Activated CD8-positive, alpha-beta memory T cell treated with anti-CD3 and anti-CD28 coated beads, Interleukin-2, amount 10 ng/mL, durations not matched to agents 7 days and 5 days (primary cell): ENCODE results near the gene SLC9A3. TPM values are rescaled to one million over a fixed set of nuclear protein-coding genes. Genes with fewer than 3 reads are reported as not detected.

Experiments used
- ATAC-seq: fragments of 150-1000 bp; cut with Tn5 transposase; one replicate; pipeline ENCODE4 v1.10.0; 2021; ENCODE audit warnings: moderate library complexity
- CTCF ChIA-PET: fragments of 350-600 bp; sonication (Branson Sonifier 250); formaldehyde crosslinking; loops from one replicate; lab custom pipeline; 2021; ENCODE audit warnings: antibody characterized with exemption; lab: Charles Lee
- DNase-seq: peaks from one replicate; pipeline ENCODE4 v3.0.0-alpha.2; 2020
- H3K27ac Mint-ChIP-seq: one replicate; pipeline ENCODE4 v1.8.0; 2021; ENCODE audit warnings: mild to moderate bottlenecking, mixed read lengths
- H3K27me3 Mint-ChIP-seq: one replicate; pipeline ENCODE4 v1.8.0; 2021; ENCODE audit warnings: mixed read lengths
- H3K36me3 Mint-ChIP-seq: one replicate; pipeline ENCODE4 v1.8.0; 2021; ENCODE audit warnings: mild to moderate bottlenecking, mixed read lengths
- H3K4me1 Mint-ChIP-seq: one replicate; pipeline ENCODE4 v1.8.0; 2021; ENCODE audit warnings: mixed read lengths
- H3K4me3 Mint-ChIP-seq: one replicate; pipeline ENCODE4 v1.8.0; 2021; ENCODE audit warnings: mild to moderate bottlenecking, moderate library complexity, mixed read lengths
- H3K9me3 Mint-ChIP-seq: one replicate; pipeline ENCODE4 v1.8.0; 2022; ENCODE audit warnings: low read depth, mixed read lengths
- total RNA-seq, 2 experiments: library from RNA; stranded (reverse); gene quantifications; one replicate each; pipeline ENCODE4 v1.2.3, GENCODE V29; 2021

SLC9A3 gene
- total RNA-seq, 2 experiments from 2014 or later = 1.3 to 1.7 TPM

DNA sequence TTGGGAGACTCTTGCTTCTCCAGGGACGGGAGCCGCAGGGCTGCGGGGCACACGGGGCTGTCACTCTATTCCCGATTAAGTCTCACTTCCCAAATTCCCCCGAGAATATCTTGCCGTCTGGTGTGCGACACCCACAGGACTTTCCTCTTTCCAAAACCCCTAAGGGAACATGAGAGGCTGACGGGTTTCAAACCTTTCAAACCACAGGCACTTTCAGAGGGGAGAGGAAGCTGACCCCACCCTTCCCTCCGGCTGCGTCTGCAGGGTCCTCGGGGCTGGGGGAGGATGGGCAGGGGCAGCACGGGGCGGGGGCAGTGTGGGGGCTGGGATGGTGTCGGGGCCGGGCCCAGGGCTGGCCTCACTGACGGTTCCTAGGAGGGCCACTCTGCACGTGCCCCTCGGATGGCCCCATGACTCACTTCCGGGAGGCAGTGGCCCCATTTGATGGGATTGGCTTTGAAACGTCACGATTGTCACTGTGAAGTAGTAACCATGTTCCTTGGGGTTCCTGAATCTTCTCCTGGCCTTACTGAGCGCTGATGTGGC, 38.2 kb downstream of the SLC9A3 start:
- Mint-ChIP-seq H3K27me3 (no peaks in the 10 kb centered on the region), H3K36me3 (no peaks in the 10 kb centered on the region), H3K9me3 (no peaks in the 10 kb centered on the region), H3K4me1 (no peaks in the 10 kb centered on the region), H3K4me3 (no peak overlapping the region), H3K27ac (no peak overlapping the region)
- CTCF ChIA-PET = no interaction called here
- no peak for DNase-seq
- no peak for ATAC-seq

DNA sequence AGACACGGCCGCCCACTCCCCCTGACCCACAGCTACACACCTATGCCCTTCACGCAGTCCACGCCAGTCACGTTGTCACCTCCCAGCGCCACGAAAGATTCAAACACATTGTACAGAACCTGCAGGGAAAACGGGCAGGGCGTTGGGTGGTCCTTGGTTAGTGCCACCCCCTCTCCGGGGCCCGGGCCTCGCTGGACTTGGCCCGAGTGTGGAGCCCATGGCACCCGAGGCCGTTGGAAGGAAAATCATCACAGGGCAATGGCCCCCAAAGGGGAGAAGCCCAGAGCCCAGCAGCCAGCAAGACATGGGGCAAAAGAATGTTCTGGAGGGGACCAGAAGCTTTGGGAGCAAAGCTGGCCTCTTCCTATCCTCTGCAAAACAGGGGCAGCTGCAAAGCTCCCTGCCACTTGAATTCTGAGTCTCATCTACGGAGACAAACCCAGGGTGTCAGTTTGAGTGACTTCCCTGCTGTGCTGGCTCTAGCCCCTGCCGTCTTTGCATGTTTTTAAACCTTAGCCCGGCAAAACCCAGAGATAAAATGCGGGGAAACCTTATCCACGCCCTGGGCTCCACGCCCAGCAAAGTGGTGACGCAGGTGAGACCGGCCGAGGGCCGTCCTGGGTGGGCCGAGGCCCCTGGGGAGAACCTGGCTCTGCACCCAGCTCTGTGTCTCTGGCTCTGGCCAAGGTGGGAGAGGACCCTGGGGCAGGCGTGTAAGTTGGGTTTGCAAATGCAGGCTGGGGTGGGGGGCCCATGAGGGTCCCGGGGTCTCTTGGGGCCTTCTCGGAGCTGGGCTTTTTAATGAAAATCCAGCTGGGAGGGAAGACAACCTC, 38.9 kb downstream of the SLC9A3 start:
- Mint-ChIP-seq H3K4me1 (no peaks in the 10 kb centered on the region), H3K36me3 (no peaks in the 10 kb centered on the region), H3K27ac (no peak overlapping the region), H3K27me3 (no peaks in the 10 kb centered on the region), H3K9me3 (no peaks in the 10 kb centered on the region), H3K4me3 (no peak overlapping the region)
- no peak for DNase-seq
- ATAC-seq = no peak
- CTCF ChIA-PET = no interaction called here

DNA sequence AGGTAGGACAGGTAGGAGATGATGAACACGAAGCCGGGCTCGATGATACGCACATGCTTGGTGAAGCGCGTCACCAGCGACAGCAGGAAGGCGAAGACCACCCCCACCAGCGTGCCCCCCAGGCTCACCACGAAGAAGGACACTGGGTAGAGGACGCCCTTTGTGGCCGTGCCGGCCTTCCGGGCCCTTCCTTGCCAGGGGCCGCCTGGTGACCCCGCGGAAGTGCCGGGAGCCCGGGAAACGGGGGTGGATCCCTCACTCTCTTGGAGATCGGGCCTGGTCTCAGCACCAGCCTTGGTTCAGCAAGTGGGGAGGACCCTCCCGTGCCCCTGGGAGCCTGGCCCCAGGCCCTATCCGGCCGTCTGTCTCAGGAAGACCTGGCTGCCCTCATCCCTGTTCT, 39.7 kb downstream of the SLC9A3 start:
- CTCF ChIA-PET = no interaction called here

DNA sequence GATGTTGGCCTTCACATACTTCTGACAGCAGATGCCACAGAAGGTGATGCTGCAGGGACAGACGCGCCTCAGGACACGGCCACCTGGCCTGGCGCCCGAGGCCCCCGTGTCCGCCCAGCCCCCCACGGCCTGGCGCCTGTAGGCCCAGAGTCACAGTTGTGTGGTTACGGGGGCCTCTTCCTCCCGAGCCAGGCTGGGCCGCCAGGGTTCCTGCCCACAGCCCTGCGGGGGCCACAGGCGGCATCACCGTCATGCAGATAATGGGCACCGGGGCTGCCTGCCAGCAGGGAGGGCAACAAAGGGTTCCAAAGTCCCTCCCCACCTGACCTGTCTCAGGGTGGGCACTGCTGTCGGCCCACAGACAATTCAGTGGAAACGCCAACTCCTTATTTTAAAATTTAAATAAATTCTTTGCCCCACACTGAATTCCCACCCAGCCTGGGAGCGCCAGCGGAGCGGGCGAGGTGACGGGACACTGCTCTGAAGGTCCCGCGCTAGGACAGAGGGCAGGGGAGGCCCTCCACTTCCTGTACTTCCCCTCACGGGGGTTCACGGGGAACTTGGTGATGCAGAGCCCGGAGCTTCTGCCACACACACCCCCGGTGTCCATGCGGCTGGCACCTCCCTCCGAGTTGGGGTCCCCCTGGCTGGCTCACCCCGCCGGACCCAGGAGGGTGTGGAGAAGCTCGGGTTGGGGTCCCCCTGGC, 40.7 kb downstream of the SLC9A3 start:
- H3K9me3 Mint-ChIP-seq = no peaks in the 10 kb centered on the region
- H3K4me3 Mint-ChIP-seq = no peak overlapping the region
- no peaks in the 10 kb centered on the region for H3K27me3 Mint-ChIP-seq
- no peak overlapping the region for H3K27ac Mint-ChIP-seq
- no peaks in the 10 kb centered on the region for H3K4me1 Mint-ChIP-seq
- H3K36me3 Mint-ChIP-seq = no peaks in the 10 kb centered on the region
- ATAC-seq = no peak
- CTCF ChIA-PET = no interaction called here
- DNase-seq = no peak

More for the DNA sequence above, 39.7 kb downstream of the SLC9A3 start:
- Mint-ChIP-seq H3K4me1 (no peaks in the 10 kb centered on the region), H3K27ac (no peak overlapping the region), H3K9me3 (no peaks in the 10 kb centered on the region), H3K4me3 (no peak overlapping the region), H3K27me3 (no peaks in the 10 kb centered on the region), H3K36me3 (no peaks in the 10 kb centered on the region)
- DNase-seq = no peak
- ATAC-seq = no peak

DNA sequence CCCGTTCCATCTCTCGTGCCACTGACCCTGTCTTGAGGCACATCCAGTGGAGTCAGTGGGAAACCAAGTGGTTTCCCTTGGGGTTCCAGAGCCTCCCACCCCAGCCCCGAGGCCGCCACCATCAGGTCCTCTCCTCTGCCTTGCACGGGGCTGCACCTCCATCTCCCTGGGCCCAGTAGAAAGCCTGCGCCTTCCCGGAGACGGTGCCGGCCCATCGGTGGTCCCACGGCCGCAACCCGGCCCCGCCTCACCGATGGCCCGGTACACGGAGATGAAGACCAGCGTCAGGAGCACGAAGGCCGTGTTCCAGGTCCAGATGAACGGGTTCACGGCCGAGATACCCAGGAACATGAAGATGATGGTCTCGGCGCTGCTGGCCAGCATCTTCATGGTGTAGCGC, 41.2 kb downstream of the SLC9A3 start:
- DNase-seq (no peak), ATAC-seq (no peak)
- CTCF ChIA-PET = no interaction called here
- Mint-ChIP-seq H3K36me3 (no peaks in the 10 kb centered on the region), H3K27me3 (no peaks in the 10 kb centered on the region), H3K4me3 (no peak overlapping the region), H3K4me1 (no peaks in the 10 kb centered on the region), H3K9me3 (no peaks in the 10 kb centered on the region), H3K27ac (no peak overlapping the region)

DNA sequence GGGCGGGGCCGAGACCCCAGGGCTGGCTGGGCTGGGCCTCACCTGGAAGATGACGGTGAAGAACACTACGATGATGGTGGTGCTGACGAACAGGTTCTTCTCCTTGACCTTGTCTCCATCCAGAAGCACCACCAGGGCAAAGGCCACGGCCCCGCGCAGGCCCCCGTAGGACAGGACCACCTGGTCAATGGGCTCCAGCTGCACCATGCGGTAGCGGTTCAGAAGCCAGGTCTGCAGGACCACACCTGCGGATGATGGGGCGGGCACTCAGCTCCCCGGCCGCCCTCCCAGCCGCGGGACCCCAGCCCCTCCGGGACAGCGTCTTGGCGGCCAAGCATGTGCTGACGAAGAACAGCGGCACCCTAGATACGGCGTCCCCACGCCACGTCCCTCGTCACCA, 41.7 kb downstream of the SLC9A3 start:
- DNase-seq (no peak), ATAC-seq (no peak)
- Mint-ChIP-seq H3K9me3 (no peaks in the 10 kb centered on the region), H3K27ac (no peak overlapping the region), H3K4me1 (no peaks in the 10 kb centered on the region), H3K27me3 (no peaks in the 10 kb centered on the region), H3K36me3 (no peaks in the 10 kb centered on the region), H3K4me3 (no peak overlapping the region)
- CTCF ChIA-PET = no interaction called here

DNA sequence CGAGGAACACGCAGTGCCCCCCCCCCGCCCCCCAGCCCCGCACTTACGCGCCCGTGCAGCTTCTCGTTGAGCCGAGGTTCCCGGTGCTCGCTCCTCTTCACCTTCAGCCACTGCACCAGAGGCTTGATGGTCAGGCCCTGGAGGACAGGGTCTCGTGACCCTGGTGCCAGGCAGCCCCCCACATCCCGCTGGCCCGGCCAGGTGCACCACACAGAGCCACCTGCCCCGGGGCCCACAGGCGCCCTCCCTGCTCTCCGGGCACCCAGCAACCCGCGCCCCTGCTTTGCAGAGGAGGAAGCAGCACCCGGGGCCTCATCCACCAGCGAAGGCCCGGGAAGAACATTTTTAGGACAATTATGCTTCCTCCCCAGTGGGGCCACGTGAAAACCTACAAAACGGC, 42.2 kb downstream of the SLC9A3 start:
- CTCF ChIA-PET = no interaction called here
- no peaks in the 10 kb centered on the region for H3K36me3 Mint-ChIP-seq
- DNase-seq (no peak), ATAC-seq (no peak)
- H3K4me3 Mint-ChIP-seq = no peak overlapping the region
- no peak overlapping the region for H3K27ac Mint-ChIP-seq
- H3K27me3 Mint-ChIP-seq = no peaks in the 10 kb centered on the region
- no peaks in the 10 kb centered on the region for H3K9me3 Mint-ChIP-seq
- H3K4me1 Mint-ChIP-seq = no peaks in the 10 kb centered on the region

DNA sequence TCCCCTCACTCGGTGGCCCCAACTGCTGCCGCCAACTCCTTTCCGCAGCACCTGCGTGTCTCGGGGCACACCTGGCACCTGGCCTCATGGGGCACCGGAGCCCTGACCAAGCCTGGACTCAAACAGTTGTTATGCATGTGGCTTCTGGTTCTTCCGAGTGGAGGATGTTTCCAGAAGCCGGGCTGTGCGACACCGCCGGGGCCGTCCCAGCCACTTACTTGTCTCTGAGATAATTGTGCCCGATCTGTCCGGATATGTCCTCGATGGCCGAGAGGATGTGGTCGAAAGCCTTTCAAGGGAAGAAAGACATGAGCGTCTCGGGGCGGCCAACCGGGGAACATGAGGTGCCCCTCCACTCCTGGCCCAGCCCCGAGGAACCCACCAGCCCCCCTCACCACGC, 42.9 kb downstream of the SLC9A3 start:
- Mint-ChIP-seq H3K27ac (no peak overlapping the region), H3K4me3 (no peak overlapping the region), H3K27me3 (no peaks in the 10 kb centered on the region), H3K36me3 (no peaks in the 10 kb centered on the region), H3K9me3 (no peaks in the 10 kb centered on the region), H3K4me1 (no peaks in the 10 kb centered on the region)
- ATAC-seq (no peak), DNase-seq (no peak)
- CTCF ChIA-PET = no interaction called here

DNA sequence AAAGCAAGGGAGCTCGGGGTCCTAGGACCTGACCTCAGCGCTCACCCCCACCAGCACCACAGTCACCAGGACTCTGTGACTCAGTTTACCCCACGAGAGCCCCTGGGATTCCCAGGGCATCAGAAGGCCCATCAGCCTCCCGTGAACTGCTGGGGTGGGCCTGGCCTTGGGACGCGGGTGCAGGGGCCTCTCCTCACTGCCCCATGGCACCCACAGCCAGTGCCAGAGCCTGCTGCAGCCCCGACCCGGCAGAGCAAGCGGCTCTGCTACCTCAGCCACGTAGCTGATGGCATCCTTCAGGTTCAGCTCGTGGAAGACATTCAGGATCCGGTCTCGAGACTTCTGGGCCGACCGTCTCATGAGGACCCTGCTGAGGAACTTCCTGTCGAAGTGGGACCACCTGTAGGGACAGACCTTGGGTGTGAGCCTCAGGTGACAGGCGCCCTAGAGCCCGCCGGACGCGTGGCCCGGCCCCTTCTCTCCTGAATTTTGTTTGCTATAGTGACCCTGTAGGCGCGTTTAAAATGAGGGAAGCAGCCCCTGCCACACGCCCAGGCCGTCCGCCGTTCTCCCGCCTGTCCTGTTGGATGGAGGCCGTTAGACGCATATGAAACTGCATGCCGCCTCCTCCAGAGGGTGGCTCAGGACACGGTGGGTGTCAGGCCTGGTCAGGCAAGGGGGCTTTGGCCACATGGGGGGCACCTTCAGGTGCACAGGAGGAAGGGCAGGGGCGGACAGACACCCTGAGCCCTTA, 44.5 kb downstream of the SLC9A3 start:
- H3K9me3 Mint-ChIP-seq = no peaks in the 10 kb centered on the region
- CTCF ChIA-PET = no interaction called here
- DNase-seq = no peak
- peaks cover 3% of the 10 kb centered on the region for H3K27me3 Mint-ChIP-seq
- no peaks in the 10 kb centered on the region for H3K36me3 Mint-ChIP-seq
- peaks cover 2% of the 10 kb centered on the region for H3K4me1 Mint-ChIP-seq
- no peak for ATAC-seq
- no peak overlapping the region for H3K27ac Mint-ChIP-seq
- H3K4me3 Mint-ChIP-seq = no peak overlapping the region

DNA sequence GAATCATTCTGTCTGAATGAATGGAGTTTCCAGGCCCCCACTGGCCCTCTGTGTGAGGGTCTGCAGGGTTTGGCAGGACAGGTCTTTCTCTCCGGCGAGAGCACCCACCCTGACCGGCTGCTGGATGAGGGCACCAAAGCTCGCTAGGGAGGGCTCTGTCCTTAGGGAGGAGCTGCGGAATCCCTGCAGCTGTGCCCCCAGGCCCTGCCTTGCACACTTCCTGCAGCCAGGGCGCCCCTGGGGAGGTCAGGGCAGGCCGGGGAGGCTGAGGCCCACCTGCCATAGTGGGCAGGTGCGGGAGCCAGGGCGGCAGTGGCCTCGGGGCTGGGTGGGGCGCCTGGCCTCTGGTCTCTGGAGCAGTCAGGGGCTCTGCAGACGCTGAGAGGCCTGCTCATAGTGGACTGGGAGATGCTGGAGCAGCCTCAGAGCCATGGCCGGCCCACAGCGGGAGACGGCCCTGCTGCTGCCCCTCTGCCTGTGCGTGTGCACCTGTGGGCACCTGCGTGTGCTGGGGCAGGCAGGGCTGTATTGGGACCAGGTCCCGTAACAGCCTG, 45.2 kb downstream of the SLC9A3 start:
- Mint-ChIP-seq H3K27me3 (peaks cover 3% of the 10 kb centered on the region), H3K4me3 (no peak overlapping the region), H3K4me1 (peaks cover 3% of the 10 kb centered on the region), H3K36me3 (no peaks in the 10 kb centered on the region), H3K9me3 (no peaks in the 10 kb centered on the region), H3K27ac (no peak overlapping the region)
- CTCF ChIA-PET = no interaction called here
- DNase-seq (no peak), ATAC-seq (no peak)

DNA sequence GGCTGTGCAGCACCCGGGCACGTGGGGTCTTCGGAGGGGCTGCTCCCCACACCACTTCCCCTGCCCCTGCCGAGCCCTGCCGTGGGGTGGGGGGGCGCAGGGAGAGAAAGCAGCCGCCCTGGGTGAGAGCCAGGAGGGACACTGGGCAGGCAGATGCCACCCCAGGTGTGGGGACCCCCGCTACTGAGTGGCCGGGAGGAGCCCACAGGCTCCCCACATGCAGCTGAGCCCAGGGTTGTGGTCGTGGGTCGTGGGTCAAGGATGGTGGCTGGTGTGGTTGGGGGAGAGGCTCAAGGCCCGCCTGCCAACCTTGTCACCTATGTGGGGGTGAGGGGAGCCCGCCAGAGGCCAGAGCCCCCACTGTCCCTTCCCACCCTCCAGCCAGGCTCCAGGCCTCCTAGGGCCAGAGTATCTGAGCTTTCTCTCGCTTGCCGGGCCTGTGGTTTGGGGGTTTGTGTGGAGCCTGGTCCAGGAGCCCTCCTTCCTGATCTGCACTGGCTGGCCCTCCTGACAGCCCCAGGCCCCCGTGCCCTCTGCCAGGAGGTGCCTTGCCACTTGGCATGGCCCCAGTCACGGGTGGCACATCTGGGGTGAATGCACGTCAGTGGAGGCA, 45.8 kb downstream of the SLC9A3 start:
- Mint-ChIP-seq H3K4me1 (peaks cover 4% of the 10 kb centered on the region), H3K27me3 (peaks cover 5% of the 10 kb centered on the region), H3K36me3 (no peaks in the 10 kb centered on the region), H3K9me3 (no peaks in the 10 kb centered on the region), H3K27ac (no peak overlapping the region), H3K4me3 (no peak overlapping the region)
- ATAC-seq (no peak), DNase-seq (no peak)
- CTCF ChIA-PET = no interaction called here

DNA sequence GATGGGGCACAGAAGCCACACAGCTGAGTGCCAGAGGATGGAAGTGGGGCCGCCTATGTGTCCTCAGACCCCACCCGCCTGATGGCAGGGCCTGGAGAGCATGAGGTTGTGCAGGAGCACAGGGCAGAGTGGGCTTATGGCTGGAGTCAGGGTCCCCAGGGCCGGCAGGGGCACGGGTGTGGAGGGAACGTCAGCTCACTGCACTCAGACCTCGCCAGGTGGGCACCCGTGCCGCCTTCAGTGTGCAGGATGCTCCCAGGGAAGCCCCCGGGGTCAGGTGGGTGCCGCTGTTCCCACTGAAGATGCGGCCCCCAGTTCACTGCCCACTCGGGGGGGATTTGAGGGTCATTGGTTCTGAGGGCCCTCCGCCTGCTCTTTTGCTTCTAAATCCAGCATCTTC, 46.4 kb downstream of the SLC9A3 start:
- DNase-seq (no peak), ATAC-seq (no peak)
- H3K27ac Mint-ChIP-seq = no peak overlapping the region
- no peaks in the 10 kb centered on the region for H3K9me3 Mint-ChIP-seq
- H3K4me1 Mint-ChIP-seq = peaks cover 4% of the 10 kb centered on the region
- H3K36me3 Mint-ChIP-seq = no peaks in the 10 kb centered on the region
- H3K27me3 Mint-ChIP-seq = peaks cover 5% of the 10 kb centered on the region
- CTCF ChIA-PET = no interaction called here
- no peak overlapping the region for H3K4me3 Mint-ChIP-seq

DNA sequence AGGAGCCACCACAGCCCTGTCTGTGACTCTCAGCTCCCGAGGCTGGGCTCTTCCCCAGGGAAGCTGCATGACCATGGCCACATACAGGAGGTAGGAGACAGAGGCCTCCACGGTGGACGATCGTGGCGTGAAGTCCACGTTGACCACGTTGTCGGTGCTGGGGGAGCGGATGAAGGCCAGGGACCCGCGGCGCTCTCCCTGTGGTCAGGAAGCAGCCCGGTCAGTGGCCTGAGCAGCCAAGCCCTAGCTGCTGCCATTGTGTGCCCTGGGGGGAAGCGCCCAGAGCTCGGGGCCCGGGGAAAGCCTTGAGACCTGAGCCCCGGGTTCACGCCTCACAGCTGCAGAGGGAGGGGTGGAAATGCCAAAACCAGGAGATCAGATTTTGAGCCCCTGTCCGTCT, 47.0 kb downstream of the SLC9A3 start:
- DNase-seq (no peak), ATAC-seq (no peak)
- Mint-ChIP-seq H3K36me3 (no peaks in the 10 kb centered on the region), H3K4me1 (peaks cover 4% of the 10 kb centered on the region), H3K9me3 (no peaks in the 10 kb centered on the region), H3K27me3 (peaks cover 5% of the 10 kb centered on the region), H3K4me3 (no peak overlapping the region), H3K27ac (no peak overlapping the region)
- CTCF ChIA-PET = no interaction called here
